Peyer's patch (tissue), 4 donors: ENCODE results near the gene SEPTIN14. TPM values are rescaled to one million over a fixed set of nuclear protein-coding genes. Genes with fewer than 3 reads are reported as not detected.
"Not testable (repeated sequence)": the region's sequence is repeated elsewhere in the genome, so short reads cannot be mapped to it uniquely, and the experiment has no call there.

Source experiments
- DNase-seq, 3 donors: peaks; one replicate each; pipeline ENCODE4 v3.0.0-alpha.2; 2017 to 2019
- H3K27ac ChIP-seq, 4 donors: fragments of 200-600 bp; sonication (generic); one replicate each; pipeline ENCODE4 v1.5.1; 2016 to 2019
- H3K27me3 ChIP-seq, 2 donors: fragments of 200-600 bp; sonication (generic); one replicate each; pipeline ENCODE4 v1.5.1; 2019
- H3K36me3 ChIP-seq, 3 donors: fragments of 200-600 bp; sonication (generic); one replicate each; pipeline ENCODE4 v1.5.1; 2016 to 2019
- H3K4me1 ChIP-seq, 4 donors: fragments of 200-600 bp; sonication (generic); one replicate each; pipeline ENCODE4 v1.5.1; 2016 to 2019
- H3K4me3 ChIP-seq, 4 donors: fragments of 200-600 bp; sonication (generic); 1 replicate in 3 of 4; 2 replicates in 1 of 4; pipeline ENCODE4 v1.5.1; 2016 to 2019; ENCODE audit warnings: mild to moderate bottlenecking in 1 of 4
- H3K9me3 ChIP-seq, 4 donors: fragments of 200-600 bp; sonication (generic); one replicate each; pipeline ENCODE4 v1.5.1; 2016 to 2019; ENCODE audit warnings: mild to moderate bottlenecking in 1 of 4
- POLR2A ChIP-seq, 2 donors: fragments of 450-650 bp; IDR thresholded peaks; one replicate each; pipeline ENCODE4 v1.5.1; 2017; ENCODE audit warnings: antibody characterized with exemption in 2 of 2, mild to moderate bottlenecking in 2 of 2, moderate library complexity in 2 of 2
- total RNA-seq, 4 donors: library from RNA; depleted of rRNA; stranded (reverse); fragments of >200 nt; gene quantifications; one replicate each; pipeline ENCODE4 v1.1.0, GENCODE V29; 2016
- TF ChIP-seq, protein P1 (sequence below), 6 experiments: fragments of 450-650 bp in 4 of 6; fragments of 200-600 bp in 2 of 6; sonication (generic) in 1 of 6; IDR thresholded peaks; one replicate each; pipeline ENCODE4 v1.5.1; 2017 to 2019; ENCODE audit warnings: antibody characterized with exemption in 6 of 6, mild to moderate bottlenecking in 3 of 6, moderate library complexity in 1 of 6

Gene SEPTIN14
- total RNA-seq, 4 donors from 2014 or later: not detected

DNA sequence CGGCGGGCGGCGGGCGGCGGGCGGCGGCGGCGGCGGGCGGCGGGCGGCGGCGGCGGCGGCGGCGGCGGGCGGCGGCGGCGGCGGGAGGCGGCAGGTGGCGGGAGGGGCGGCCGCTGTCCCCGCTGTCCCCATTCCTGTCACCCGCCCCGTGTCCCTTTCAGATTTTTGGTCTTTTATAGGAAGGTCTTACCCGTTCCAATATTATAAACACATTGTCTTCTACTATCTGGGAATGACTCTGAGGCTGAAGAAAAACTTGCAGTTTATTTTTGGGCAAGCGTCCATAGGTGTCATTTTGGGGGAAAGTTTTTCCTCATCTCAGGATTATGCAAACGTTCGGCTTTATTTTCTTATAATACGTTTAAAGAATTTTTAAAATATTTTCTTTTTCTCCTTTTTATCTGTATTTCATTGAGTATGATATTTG is 25.3 kb upstream of the SEPTIN14 start:
- Histone ChIP-seq H3K4me3 (peak overlapping the region; percentile 26 to 58 (median 43)), H3K9me3 (no peaks in the 10 kb centered on the region), H3K36me3 (no peaks in the 10 kb centered on the region), H3K4me1 (no peaks in the 10 kb centered on the region), H3K27ac (peak overlapping the region in 2 of 4 donors; percentile 63 to 70), H3K27me3 (no peaks in the 10 kb centered on the region)
- TF ChIP-seq, protein P1, sequence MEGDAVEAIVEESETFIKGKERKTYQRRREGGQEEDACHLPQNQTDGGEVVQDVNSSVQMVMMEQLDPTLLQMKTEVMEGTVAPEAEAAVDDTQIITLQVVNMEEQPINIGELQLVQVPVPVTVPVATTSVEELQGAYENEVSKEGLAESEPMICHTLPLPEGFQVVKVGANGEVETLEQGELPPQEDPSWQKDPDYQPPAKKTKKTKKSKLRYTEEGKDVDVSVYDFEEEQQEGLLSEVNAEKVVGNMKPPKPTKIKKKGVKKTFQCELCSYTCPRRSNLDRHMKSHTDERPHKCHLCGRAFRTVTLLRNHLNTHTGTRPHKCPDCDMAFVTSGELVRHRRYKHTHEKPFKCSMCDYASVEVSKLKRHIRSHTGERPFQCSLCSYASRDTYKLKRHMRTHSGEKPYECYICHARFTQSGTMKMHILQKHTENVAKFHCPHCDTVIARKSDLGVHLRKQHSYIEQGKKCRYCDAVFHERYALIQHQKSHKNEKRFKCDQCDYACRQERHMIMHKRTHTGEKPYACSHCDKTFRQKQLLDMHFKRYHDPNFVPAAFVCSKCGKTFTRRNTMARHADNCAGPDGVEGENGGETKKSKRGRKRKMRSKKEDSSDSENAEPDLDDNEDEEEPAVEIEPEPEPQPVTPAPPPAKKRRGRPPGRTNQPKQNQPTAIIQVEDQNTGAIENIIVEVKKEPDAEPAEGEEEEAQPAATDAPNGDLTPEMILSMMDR (IDR thresholded peaks at IDR 0.05): no peak
- TF ChIP-seq POLR2A (IDR thresholded peaks at IDR 0.05): no peak
- DNase-seq: no peak

DNA sequence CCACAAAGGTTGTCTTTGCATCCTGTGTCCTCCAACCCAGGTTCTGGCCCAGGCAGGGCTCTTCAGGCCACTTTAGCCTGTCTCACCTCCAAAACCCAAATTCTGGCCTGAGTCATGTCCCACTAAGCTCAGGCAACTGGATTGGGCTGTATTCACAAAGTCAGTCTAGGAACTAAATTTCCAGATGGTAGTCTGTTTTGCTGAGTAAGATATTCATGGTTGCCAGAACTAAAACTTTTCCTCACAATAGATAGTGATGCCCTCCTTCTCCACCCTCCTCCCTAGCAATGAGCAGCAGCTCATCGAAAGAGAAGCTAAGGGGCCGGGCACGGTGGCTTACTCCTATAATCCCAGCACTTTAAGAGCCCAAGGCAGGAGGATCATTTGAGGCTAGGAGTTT is 21.8 kb upstream of the SEPTIN14 start:
- H3K9me3 ChIP-seq: no peaks in the 10 kb centered on the region
- no peaks in the 10 kb centered on the region for H3K4me1 ChIP-seq
- no peaks in the 10 kb centered on the region for H3K27me3 ChIP-seq
- H3K27ac ChIP-seq: no peak overlapping the region
- DNase-seq: no peak
- no peak overlapping the region for H3K4me3 ChIP-seq
- no peaks in the 10 kb centered on the region for H3K36me3 ChIP-seq
- no peak for TF ChIP-seq POLR2A (IDR thresholded peaks at IDR 0.05)
- TF ChIP-seq, protein P1 (IDR thresholded peaks at IDR 0.05): no peak

DNA sequence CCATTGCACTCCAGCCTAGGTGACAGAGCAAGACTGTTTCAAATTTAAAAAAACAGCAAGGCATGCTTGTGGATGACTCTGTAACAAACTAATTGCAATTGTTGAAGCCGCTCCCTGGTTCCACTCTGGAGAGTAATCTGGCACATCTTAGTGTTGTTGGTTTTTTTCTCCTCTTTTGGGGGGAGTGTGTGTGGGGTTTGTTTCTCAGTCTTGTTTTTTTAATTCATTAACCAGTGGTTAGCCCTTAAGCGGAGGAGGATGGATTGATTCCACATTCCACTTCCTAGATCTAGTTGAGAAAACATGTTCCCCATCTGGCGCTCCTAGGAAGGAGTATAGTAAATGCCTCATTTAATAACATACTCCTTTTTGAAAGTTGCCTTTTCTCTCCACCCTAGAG is 16.1 kb upstream of the SEPTIN14 start:
- Histone ChIP-seq H3K27me3 (no peaks in the 10 kb centered on the region), H3K27ac (no peak overlapping the region), H3K9me3 (no peaks in the 10 kb centered on the region), H3K36me3 (no peaks in the 10 kb centered on the region), H3K4me1 (no peaks in the 10 kb centered on the region), H3K4me3 (no peak overlapping the region)
- TF ChIP-seq, protein P1 (IDR thresholded peaks at IDR 0.05): no peak
- no peak for TF ChIP-seq POLR2A (IDR thresholded peaks at IDR 0.05)
- no peak for DNase-seq

DNA sequence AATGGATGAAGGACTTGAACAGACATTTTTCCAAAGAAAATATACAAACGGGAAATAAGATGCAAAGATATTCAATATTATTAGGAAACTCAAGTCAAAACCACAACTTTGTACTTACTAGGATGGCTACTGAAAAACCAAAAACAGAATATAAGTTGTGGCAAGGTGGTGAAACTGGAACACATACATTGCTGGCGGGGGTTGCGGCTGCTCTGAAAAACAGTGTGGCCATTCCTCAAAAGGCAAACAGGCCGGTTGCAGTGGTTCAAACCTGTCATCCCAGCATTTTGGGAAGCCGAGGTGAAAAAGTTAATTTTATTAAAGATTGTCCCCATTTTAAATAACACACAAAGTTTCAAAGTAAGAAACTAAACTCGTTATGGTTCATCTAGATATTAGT is 14.8 kb upstream of the SEPTIN14 start:
- H3K36me3 ChIP-seq: no peaks in the 10 kb centered on the region
- H3K4me1 ChIP-seq: no peaks in the 10 kb centered on the region
- no peak for TF ChIP-seq POLR2A (IDR thresholded peaks at IDR 0.05)
- TF ChIP-seq, protein P1 (IDR thresholded peaks at IDR 0.05): no peak
- H3K27ac ChIP-seq: no peak overlapping the region
- no peak overlapping the region for H3K4me3 ChIP-seq
- H3K27me3 ChIP-seq: no peaks in the 10 kb centered on the region
- H3K9me3 ChIP-seq: no peaks in the 10 kb centered on the region
- DNase-seq: no peak

DNA sequence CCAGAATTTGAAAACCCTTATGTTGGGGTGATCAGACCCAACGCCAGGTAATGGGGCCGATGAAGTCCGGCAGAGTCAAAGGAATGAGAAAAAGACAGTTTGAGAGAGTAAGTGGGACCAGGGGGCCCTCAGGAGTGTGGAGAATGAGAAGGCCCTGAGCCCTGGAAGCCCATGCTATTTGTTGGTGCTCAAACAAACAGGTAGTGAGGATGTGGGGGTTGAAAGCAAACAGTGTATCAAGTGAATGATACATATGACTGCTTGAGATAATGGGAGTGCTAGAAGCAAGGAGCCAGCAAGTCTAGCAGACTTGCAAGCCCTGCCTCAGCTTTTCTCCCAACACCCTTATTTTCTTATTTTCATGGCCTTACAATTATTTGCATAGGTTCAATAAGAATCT is 11.2 kb upstream of the SEPTIN14 start:
- Histone ChIP-seq H3K4me1 (no peaks in the 10 kb centered on the region), H3K9me3 (no peaks in the 10 kb centered on the region), H3K4me3 (no peak overlapping the region), H3K27me3 (no peaks in the 10 kb centered on the region), H3K27ac (no peak overlapping the region), H3K36me3 (no peaks in the 10 kb centered on the region)
- DNase-seq: no peak
- TF ChIP-seq, protein P1 (IDR thresholded peaks at IDR 0.05): no peak
- no peak for TF ChIP-seq POLR2A (IDR thresholded peaks at IDR 0.05)

DNA sequence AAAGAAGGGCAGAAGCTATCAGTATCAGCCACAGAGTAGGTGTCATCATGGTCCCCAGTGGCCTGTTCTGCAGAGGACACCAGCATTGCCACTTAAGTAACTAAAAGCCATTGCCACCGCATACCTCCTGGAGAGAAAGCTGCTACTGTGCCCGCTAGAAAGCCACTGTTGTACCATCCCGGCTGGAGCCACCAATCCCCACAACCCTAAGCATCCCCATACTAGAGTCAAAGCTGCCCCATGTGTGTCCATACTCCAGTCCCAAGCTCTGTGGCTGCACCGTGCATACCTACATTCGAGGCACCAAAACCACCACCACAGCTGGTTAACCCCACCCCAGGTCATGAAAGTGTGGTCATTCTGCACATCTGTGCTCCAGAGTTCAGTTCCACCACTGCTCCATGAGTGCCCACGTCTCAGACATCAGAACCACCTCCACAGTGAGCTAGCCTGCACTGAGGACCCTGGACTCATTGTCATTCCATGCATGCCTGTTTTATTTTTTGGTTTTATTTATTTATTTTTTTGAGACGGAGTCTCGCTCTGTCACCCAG is 9.5 kb upstream of the SEPTIN14 start:
- H3K27me3 ChIP-seq: no peaks in the 10 kb centered on the region
- H3K4me1 ChIP-seq: no peaks in the 10 kb centered on the region
- TF ChIP-seq, protein P1 (IDR thresholded peaks at IDR 0.05): no peak
- TF ChIP-seq POLR2A (IDR thresholded peaks at IDR 0.05): no peak
- H3K27ac ChIP-seq: no peak overlapping the region
- H3K9me3 ChIP-seq: no peaks in the 10 kb centered on the region
- no peak overlapping the region for H3K4me3 ChIP-seq
- no peak for DNase-seq
- H3K36me3 ChIP-seq: no peaks in the 10 kb centered on the region

DNA sequence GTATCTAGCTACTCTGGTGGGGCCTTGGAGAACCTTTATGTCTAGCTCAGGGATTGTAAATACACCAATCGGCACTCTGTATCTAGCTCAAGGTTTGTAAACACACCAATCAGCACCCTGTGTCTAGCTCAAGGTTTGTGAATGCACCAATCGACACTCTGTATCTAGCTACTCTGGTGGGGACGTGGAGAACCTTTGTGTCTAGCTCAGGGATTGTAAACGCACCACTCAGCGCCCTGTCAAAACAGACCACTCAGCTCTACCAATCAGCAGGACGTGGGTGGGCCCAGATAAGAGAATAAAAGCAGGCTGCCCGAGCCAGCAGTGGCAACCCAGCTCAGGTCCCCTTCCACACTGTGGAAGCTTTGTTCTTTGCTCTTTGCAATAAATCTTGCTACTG is 6.4 kb upstream of the SEPTIN14 start:
- H3K4me1 ChIP-seq, DNase-seq, H3K36me3 ChIP-seq, H3K4me3 ChIP-seq, H3K27ac ChIP-seq, H3K9me3 ChIP-seq, H3K27me3 ChIP-seq: not testable (repeated sequence)

DNA sequence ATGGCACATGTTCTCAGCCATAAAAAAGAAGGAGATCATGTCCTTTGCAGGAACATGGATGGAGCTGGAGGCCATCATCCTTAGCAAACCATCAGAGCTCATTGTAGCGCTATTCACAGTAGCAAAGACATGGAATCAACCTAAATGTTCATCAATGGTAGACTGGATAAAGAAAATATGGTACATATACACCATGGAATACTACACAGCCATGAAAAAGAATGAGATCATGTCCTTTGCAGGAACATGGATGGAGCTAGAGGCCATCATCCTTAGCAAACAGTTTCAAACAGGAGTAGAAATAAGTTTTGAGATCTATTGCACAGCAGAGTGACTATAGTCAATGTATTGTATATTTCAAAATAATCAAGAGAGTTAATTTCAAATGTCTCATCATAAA is 17.4 kb downstream of the SEPTIN14 start:
- not testable (repeated sequence) for H3K27me3 ChIP-seq, H3K36me3 ChIP-seq, H3K9me3 ChIP-seq, H3K4me3 ChIP-seq, H3K4me1 ChIP-seq, H3K27ac ChIP-seq, DNase-seq
